NCI-H446 (cell line): ENCODE data around the gene LIN37.
"Not testable (repeated sequence)": the region's sequence is repeated elsewhere in the genome, so short reads cannot be mapped to it uniquely, and the experiment has no call there.

Source experiments
- DNase-seq, 2 experiments: peaks; one replicate each; lab custom pipeline; 2025; lab: John Stamatoyannopoulos, UW

Gene LIN37

DNA sequence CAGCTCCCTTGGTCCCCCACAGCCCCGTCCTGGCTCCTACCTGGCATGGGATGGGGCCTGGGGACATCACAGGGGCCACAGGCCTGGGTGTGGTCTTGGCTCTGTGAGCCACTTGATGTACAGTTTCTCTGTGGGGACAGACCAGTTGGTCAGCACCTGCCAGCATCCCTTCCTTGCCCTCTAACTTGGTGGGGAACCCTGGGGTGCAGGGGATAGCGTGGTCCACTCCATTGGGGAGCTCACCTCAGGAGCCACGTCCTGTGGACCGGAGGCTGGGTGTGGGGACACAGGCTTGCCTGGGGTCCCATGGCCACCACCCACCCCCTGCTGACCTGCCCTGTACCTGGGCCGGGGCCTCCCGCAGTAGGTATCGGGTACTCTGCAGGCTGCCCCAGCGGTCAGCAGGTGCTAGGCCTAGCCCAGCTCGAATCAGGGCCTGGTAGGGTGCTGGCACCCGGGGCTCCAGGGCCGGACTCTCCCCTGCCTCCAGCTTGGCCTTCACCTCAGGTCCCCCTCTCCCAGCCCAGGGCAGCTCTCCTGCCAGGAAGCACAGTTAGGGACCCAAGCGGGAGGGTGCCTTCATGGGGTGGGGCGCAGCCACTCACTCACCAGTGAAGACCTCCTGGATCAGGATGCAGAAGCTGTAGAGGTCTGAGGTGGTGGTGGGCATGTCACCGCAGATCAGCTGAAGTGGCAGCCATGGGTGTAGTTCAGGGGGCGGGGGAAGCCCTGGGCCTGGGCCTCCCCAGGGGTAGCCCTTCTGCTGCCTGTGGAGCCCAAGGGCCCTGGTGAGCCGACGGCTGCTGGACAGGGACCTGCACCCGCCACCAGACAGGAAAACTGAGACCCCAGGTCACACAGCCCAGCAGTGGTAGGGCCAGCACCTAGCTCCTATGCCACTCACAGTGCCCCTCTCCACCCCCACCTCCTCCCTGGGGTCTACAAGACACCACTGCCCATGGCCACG is 41.9 kb downstream of the LIN37 start:
- no peak for DNase-seq

DNA sequence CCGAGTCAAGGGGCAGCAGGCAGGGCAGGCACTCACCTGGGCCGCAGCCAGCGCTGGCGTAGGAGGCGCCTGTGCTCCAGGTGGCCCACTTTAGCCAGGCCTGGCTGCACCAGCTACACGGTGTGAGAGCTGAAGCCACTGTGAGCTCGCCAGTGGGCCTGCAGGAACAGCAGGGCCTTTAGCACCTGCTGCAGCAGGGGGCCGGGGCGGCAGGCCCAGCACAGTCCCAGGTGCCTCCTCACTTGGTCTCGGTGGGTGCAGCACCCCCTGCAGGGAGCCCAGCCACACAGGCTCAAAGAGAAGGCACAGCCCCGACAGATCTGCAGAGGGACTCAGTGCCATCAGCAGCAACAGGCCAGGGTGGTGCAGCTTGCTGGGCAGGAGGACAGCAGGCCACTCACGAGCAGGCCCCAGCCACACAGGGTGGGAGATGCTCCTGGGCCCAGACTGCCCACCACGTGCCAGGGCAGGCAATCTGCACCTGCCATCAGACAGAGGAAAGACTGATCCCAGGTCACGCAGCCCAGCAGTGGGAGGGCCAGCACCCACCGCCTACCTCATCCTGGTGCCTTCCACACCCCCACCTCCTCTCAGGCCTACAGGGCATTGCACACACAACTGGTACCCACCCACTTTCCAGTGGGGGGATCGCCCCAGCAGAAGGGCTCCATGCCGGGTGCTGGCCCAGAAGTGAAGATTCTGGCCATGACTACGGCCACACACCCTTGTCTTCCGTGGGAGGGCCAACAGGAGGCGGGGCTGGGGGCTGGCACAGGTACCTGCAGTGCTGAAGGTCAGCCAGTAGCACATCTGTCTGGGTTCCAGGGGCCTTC is 42.8 kb downstream of the LIN37 start:
- DNase-seq = no peak

DNA sequence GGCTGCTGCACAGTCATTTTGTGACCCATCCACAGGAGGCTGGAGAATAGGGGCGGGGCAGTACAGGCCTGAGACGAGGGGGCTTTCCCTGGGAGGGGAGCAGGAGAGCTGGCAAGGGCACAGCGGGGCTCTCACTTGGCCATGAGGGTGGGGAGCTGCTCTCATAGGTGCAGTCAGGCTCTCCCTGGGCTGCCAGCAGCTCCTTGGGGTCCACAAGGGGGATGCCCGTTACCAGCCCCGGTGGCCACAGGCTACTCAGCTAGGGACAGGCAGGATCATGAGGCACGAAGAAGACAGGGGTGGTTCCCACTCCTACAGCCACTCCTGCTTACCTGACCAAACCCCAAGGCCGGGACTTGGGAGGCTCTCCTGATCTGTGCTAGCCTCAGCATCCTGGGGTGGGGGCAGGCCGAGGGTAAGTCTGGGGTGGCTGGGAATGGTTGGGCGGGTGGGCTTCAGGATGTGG is 43.5 kb downstream of the LIN37 start:
- no peak for DNase-seq

DNA sequence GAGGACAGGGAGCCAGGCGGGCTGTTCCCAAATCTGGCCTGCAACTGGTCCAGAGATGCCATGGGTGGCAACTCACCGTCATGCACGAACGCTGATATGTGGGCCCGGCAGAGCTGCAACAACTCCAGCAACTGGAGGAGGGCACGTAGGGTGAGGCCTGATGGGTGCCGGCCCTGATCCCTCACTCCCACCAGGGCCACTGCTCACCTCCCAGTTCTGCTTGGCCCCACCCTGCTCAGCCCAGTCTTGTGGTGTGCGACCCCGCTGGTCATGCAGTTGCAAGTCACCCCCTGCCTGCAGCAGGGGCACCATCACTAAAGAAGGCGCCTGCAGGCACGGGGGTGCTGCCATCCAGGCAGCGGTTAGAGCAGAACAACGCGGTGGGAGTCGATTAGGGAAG is 43.9 kb downstream of the LIN37 start:
- no peak for DNase-seq

DNA sequence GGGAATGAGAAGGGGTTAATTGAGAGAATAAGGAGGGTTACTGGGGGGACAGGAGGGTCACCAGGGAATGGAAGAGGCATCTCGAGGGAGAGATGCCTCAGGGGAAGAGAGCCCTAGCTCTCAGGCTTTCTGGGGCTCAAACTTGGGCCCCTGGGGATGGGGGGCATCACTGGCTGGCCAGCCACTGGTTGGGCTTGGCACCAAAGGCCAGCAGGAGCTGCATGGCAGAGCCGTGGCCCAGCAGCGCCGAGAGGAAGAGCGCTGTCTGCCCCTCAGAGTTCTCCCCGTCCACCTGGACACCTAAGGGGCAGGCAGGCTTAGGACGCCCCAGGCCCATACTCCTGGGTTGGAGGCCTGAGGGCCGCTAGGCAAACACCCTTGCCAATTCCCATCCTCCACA is 44.5 kb downstream of the LIN37 start:
- DNase-seq = no peak

DNA sequence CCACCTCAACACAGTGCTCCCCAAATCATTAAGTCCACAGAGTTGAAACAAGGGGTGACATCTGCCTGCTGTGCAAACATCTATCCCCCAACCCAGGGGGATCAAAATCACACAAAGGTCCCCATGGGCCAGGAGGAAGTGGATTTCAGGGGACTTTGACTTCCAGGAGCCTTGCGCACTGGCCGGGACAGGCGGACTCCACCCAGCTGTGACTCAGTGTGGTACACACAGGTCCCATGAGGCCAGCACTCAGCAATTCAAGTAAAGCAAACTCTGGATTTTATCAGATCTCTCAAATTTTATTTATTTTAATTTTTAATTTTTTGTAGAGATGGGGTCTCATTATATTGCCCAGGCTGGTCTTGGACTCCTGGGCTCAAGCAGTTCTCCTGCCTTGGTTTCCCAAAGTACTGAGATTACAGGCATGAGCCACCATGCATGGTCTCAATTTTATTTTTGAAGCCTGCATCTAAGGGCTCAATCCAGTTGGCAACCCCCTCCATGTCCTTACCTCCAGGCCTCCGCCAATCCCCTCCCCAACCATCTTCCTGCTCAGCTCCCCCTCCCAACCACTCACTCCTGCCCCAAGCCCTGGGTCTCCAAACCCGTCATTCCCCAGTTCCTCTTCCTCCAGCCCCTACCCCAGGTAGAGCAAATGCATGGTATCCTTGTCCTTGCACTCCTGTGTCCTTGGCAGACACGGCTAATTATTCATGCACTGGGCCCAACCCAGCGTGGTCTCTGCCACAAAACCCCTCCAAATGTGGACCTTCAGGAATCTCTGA is 45.2 kb downstream of the LIN37 start:
- DNase-seq = no peak

DNA sequence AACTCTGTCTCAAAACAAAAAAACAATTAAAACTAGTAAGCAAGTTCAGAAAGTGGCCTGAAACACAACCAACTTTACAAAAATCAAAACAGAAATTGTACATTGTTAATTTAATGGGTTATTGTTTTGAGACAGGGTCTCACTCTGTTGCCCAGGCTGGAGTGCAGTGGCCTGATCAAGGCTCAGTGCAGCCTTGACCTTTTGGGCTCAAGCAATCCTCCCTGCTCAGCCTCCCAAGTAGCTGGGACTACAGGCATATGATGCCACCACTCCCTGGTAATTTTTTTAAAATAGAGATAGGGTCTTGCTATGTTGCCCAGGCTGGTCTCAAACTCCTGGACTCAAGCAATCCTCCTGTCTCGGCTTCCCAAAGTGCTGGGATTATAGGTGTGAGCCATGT is 47.2 kb downstream of the LIN37 start:
- not testable (repeated sequence) for DNase-seq

DNA sequence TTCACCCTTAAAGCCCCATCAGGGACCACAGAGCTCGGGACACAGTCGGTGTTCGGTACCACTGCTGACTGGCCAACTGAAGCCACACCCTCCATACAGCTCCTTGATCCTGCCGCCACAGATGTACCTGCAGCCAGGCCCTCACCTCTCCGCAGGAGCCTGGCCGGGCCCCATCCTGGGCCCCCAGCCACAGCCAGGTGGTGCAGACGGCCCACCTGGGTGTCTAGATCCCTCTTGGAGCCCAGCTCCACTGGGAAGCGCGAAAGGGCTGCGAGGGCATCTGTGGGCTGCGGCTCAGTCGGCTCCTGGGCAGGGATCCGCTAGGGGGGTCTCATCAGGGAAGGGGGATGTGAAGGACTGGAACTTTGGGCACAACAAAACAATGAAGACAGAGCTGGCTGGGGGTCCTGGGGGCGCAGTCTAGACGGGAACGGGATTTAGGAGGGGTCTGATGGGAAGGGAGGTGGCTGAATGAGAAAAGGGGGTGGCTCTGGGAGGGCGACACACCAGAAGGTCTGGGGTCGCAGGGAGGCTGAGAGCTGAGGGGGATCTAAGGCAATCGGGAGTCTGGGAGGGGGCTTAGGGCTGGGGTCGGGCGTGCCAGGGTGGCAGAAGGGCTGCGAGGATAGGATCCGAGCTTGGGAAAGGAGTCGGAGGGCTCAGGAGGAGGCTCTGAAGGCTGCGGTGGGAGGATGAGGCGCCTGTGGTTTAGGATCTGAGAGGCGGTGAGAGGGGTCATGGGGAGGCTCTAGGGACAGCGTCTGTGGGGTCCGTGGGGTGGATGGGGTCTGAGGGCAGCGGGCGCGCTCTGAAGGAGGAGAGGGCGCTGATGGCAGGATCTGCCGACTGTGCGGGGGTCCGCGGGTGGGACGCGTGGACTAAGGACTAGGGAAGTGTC is 48.5 kb downstream of the LIN37 start:
- DNase-seq = no peak

DNA sequence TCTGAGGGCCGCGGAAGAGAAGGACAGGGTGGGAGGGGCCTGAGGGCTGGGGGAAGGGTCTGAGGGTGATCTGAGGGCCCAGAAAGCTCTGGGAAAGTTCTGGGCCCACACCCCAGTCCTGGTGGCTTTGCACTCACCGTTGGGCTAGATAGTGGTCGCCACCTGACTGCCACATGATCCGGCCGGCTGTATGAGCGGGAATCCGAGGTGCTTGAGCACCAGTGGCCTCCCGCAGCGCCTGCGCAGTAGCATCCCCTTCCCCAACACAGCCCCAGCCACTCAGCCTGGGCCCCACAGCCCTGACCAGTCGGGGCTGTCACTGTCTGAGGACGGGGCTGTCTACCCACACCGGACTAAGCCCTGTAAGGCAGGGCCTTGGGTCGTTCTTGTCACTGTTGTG is 49.3 kb downstream of the LIN37 start:
- no peak for DNase-seq

DNA sequence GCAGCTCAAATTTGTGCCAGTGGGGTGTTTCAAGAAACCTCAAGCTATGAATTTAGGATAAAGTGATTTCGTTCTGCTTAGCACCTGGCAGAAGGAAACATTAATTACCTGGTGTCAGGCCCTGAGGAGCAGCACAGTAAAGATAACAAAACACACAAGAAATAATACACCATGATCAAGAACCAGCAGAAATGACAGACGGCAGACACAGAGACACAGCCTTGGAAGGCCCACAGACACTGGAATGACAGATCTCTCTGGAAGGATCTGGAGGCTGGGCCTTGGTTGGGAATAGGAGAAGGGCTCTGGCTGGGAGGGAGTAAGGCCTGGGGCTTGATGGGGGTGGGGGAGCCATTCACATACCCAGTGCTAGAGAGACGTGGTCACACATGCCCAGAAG is 53.5 kb downstream of the LIN37 start:
- no peak for DNase-seq
